DND-41 (cell line): Measurements from ENCODE around the gene RPS6KC1.

Experiments used
- CTCF ChIP-seq: IDR thresholded peaks from 2 replicates; pipeline ENCODE4 v1.5.1; 2012; ENCODE audit warnings: borderline replicate concordance, low read length, moderate library complexity, mild to moderate bottlenecking; ENCODE audit not compliant: poor library complexity, severe bottlenecking; ENCODE audit errors: extremely low read depth
- EZH2 ChIP-seq: IDR thresholded peaks from 3 replicates; pipeline ENCODE4 v1.6.1; 2012; ENCODE audit warnings: borderline replicate concordance, low read depth, mild to moderate bottlenecking, moderate library complexity, low read length, inconsistent platforms; ENCODE audit not compliant: severe bottlenecking

GRCh38 chr1:213034713-213035112 lies 16.3 kb upstream of the RPS6KC1 start:
- TF ChIP-seq CTCF (no peak), EZH2 (no peak)
